ENCODE results near the gene EFCAB8.

EFCAB8 gene

GRCh38 chr20:32982617-32983458 is 124.1 kb downstream of the EFCAB8 start:
- TF ChIP-seq EP300 (IDR thresholded peaks at IDR 0.05; ENCODE audit: borderline replicate concordance) (peak; percentile 47; the same call in 1 of the 2 replicates), MAX (IDR thresholded peaks at IDR 0.05) (0 out of 2 replicates have a peak, but pooled peaks have one; percentile 16), RAD21 (IDR thresholded peaks at IDR 0.05; ENCODE audit: low read depth) (no peak), ZBTB7A (IDR thresholded peaks at IDR 0.05; ENCODE audit: low read depth) (no peak), TCF12 (IDR thresholded peaks at IDR 0.05; ENCODE audit: low read depth) (peak; percentile 69), NFIC (IDR thresholded peaks at IDR 0.05) (peak; percentile 89), TEAD4 (IDR thresholded peaks at IDR 0.05) (peak; percentile 78), FOXM1 (IDR thresholded peaks at IDR 0.05; ENCODE audit: borderline replicate concordance, low read depth) (no peak), CREB1 (IDR thresholded peaks at IDR 0.05; ENCODE audit: low read depth) (no peak), TAF1 (IDR thresholded peaks at IDR 0.05; ENCODE audit: low read depth) (no peak), USF1 (IDR thresholded peaks at IDR 0.05) (no peak), YY1 (IDR thresholded peaks at IDR 0.05; ENCODE audit: low read depth) (no peak; the same call in 1 of the 2 replicates), CEBPB (IDR thresholded peaks at IDR 0.05) (no peak), EGR1 (IDR thresholded peaks at IDR 0.05) (no peak)
- TF ChIP-seq, protein P1, sequence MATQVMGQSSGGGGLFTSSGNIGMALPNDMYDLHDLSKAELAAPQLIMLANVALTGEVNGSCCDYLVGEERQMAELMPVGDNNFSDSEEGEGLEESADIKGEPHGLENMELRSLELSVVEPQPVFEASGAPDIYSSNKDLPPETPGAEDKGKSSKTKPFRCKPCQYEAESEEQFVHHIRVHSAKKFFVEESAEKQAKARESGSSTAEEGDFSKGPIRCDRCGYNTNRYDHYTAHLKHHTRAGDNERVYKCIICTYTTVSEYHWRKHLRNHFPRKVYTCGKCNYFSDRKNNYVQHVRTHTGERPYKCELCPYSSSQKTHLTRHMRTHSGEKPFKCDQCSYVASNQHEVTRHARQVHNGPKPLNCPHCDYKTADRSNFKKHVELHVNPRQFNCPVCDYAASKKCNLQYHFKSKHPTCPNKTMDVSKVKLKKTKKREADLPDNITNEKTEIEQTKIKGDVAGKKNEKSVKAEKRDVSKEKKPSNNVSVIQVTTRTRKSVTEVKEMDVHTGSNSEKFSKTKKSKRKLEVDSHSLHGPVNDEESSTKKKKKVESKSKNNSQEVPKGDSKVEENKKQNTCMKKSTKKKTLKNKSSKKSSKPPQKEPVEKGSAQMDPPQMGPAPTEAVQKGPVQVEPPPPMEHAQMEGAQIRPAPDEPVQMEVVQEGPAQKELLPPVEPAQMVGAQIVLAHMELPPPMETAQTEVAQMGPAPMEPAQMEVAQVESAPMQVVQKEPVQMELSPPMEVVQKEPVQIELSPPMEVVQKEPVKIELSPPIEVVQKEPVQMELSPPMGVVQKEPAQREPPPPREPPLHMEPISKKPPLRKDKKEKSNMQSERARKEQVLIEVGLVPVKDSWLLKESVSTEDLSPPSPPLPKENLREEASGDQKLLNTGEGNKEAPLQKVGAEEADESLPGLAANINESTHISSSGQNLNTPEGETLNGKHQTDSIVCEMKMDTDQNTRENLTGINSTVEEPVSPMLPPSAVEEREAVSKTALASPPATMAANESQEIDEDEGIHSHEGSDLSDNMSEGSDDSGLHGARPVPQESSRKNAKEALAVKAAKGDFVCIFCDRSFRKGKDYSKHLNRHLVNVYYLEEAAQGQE (IDR thresholded peaks at IDR 0.05; ENCODE audit: low read depth), result no peak

- TF ChIP-seq MAX (IDR thresholded peaks at IDR 0.05) (no peak), TCF12 (IDR thresholded peaks at IDR 0.05; ENCODE audit: low read depth) (no peak), EP300 (IDR thresholded peaks at IDR 0.05; ENCODE audit: borderline replicate concordance) (no peak), NFIC (IDR thresholded peaks at IDR 0.05) (no peak), EGR1 (IDR thresholded peaks at IDR 0.05) (no peak), CREB1 (IDR thresholded peaks at IDR 0.05; ENCODE audit: low read depth) (no peak), RAD21 (IDR thresholded peaks at IDR 0.05; ENCODE audit: low read depth) (no peak), TAF1 (IDR thresholded peaks at IDR 0.05; ENCODE audit: low read depth) (no peak), CEBPB (IDR thresholded peaks at IDR 0.05) (no peak), FOXM1 (IDR thresholded peaks at IDR 0.05; ENCODE audit: borderline replicate concordance, low read depth) (no peak), YY1 (IDR thresholded peaks at IDR 0.05; ENCODE audit: low read depth) (no peak), USF1 (IDR thresholded peaks at IDR 0.05) (no peak), ZBTB7A (IDR thresholded peaks at IDR 0.05; ENCODE audit: low read depth) (no peak), TEAD4 (IDR thresholded peaks at IDR 0.05) (no peak)
- TF ChIP-seq, protein P1 (IDR thresholded peaks at IDR 0.05; ENCODE audit: low read depth), result no peak
These were observed 124.9 kb downstream of the EFCAB8 start for GRCh38 chr20:32983459-32984112.

DNA sequence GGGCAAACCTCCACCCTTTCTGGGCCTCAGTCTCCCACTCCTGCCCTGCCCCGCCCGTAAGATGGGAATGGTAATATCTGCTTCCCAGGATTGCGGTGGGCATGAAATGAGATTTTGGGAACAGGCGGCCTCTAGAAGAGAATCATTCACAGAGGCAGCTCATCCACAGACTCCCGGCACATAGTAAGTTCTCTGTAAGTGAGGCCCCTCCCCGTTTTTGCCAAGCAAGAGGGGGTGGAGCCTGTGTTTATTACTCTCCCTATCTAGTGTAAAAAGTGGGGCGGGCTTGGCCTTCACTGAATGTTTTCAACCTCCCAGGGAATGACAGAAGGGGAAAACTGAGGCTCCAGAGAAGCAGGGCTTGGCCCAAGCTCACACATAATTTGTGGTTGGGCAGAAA is 125.5 kb downstream of the EFCAB8 start:
- TF ChIP-seq, protein P1 (IDR thresholded peaks at IDR 0.05; ENCODE audit: low read depth), result no peak
- TF ChIP-seq TAF1 (IDR thresholded peaks at IDR 0.05; ENCODE audit: low read depth), result no peak
- TF ChIP-seq NFIC (IDR thresholded peaks at IDR 0.05), result no peak

Data from Ishikawa (cell line).